GM23338 (cell line): ENCODE results near the gene KIAA1755. TPM values are rescaled to one million over a fixed set of nuclear protein-coding genes. Genes with fewer than 3 reads are reported as not detected.

Experiments
- ATAC-seq: fragments of 200-7000 bp; cut with Tn5 transposase; 3 replicates; pipeline ENCODE4 v1.9.1; 2020
- DNase-seq: peaks from one replicate; pipeline ENCODE4 v3.0.0-alpha.2; 2015; ENCODE audit warnings: low spot score
- H2AFZ ChIP-seq: fragments of 200-600 bp; sonication (generic); 2 replicates; pipeline ENCODE4 v1.8.0; 2016; ENCODE audit warnings: antibody characterized with exemption, mild to moderate bottlenecking, moderate library complexity
- H3F3A ChIP-seq: fragments of 200-600 bp; sonication (generic); replicated peaks from 2 replicates; pipeline ENCODE4 v1.8.0; 2017; ENCODE audit warnings: antibody characterized with exemption, mixed run types, low read depth
- H3K27ac ChIP-seq: fragments of 200-600 bp; sonication (generic); 2 replicates; pipeline ENCODE4 v1.6.1; 2016; ENCODE audit warnings: low read depth
- H3K27me3 ChIP-seq: fragments of 200-600 bp; sonication (generic); 2 replicates; pipeline ENCODE4 v1.8.0; 2016; ENCODE audit warnings: mild to moderate bottlenecking, mixed run types, moderate library complexity; ENCODE audit not compliant: insufficient read depth
- H3K36me3 ChIP-seq: fragments of 200-600 bp; sonication (generic); 2 replicates; pipeline ENCODE4 v1.8.0; 2016; ENCODE audit warnings: mild to moderate bottlenecking; ENCODE audit not compliant: insufficient read depth
- H3K4me1 ChIP-seq: fragments of 200-600 bp; sonication (generic); 2 replicates; pipeline ENCODE4 v1.8.0; 2016; ENCODE audit warnings: mild to moderate bottlenecking, moderate library complexity; ENCODE audit not compliant: insufficient read depth
- H3K4me2 ChIP-seq: fragments of 200-600 bp; sonication (generic); 2 replicates; pipeline ENCODE4 v1.7.1; 2017; ENCODE audit warnings: mixed run types
- H3K4me3 ChIP-seq: fragments of 200-600 bp; sonication (generic); 2 replicates; pipeline ENCODE4 v1.6.1; 2016; ENCODE audit warnings: mixed run types
- H3K79me2 ChIP-seq: fragments of 200-600 bp; sonication (generic); replicated peaks from 2 replicates; pipeline ENCODE4 v1.8.0; 2017; ENCODE audit warnings: mild to moderate bottlenecking; ENCODE audit not compliant: insufficient read depth
- H3K9me2 ChIP-seq: fragments of 200-600 bp; sonication (generic); 2 replicates; pipeline ENCODE4 v1.8.0; 2017; ENCODE audit not compliant: insufficient read depth
- H4K20me1 ChIP-seq: fragments of 200-600 bp; sonication (generic); replicated peaks from 2 replicates; pipeline ENCODE4 v1.8.0; 2017; ENCODE audit warnings: mild to moderate bottlenecking; ENCODE audit not compliant: insufficient read depth
- H3K27ac Mint-ChIP-seq: 2 replicates; pipeline ENCODE4 v1.8.0; 2020; ENCODE audit warnings: inconsistent platforms, mild to moderate bottlenecking, moderate library complexity, mixed read lengths
- H3K27me3 Mint-ChIP-seq: 3 replicates; pipeline ENCODE4 v1.8.0; 2022; ENCODE audit warnings: low read depth, mild to moderate bottlenecking, moderate library complexity, mixed read lengths, inconsistent platforms; ENCODE audit not compliant: insufficient read depth, poor library complexity
- H3K36me3 Mint-ChIP-seq: 3 replicates; pipeline ENCODE4 v1.8.0; 2021; ENCODE audit warnings: low read depth, mild to moderate bottlenecking, inconsistent platforms, moderate library complexity, mixed read lengths
- H3K4me1 Mint-ChIP-seq: 3 replicates; pipeline ENCODE4 v1.8.0; 2020; ENCODE audit warnings: mild to moderate bottlenecking, inconsistent platforms, mixed read lengths
- H3K4me3 Mint-ChIP-seq: 3 replicates; pipeline ENCODE4 v1.8.0; 2021; ENCODE audit warnings: moderate library complexity, mild to moderate bottlenecking, inconsistent platforms, mixed read lengths
- H3K9me3 Mint-ChIP-seq: 3 replicates; pipeline ENCODE4 v1.8.0; 2020; ENCODE audit warnings: moderate library complexity, mild to moderate bottlenecking, inconsistent platforms, mixed read lengths
- CREB1 ChIP-seq: fragments of 250-450 bp; sonication (Bioruptor Pico); IDR thresholded peaks from 2 replicates; pipeline ENCODE4 v1.5.0; 2020; ENCODE audit warnings: low read depth, mild to moderate bottlenecking, moderate library complexity
- EZH2 ChIP-seq: fragments of 200-600 bp; sonication (generic); IDR thresholded peaks from one replicate; pipeline ENCODE4 v1.8.0; 2017; ENCODE audit warnings: antibody characterized with exemption, mild to moderate bottlenecking, low read depth; ENCODE audit not compliant: unreplicated experiment
- EZH2phosphoT487 ChIP-seq: fragments of 200-600 bp; sonication (generic); IDR thresholded peaks from one replicate; pipeline ENCODE4 v1.8.1; 2018; ENCODE audit warnings: antibody characterized with exemption; ENCODE audit not compliant: unreplicated experiment
- JUNB ChIP-seq: IDR thresholded peaks from one replicate; pipeline ENCODE4 v1.6.1; 2016; ENCODE audit warnings: antibody characterized with exemption; ENCODE audit not compliant: unreplicated experiment
- NANOG ChIP-seq: IDR thresholded peaks from 2 replicates; pipeline ENCODE4 v1.6.1; 2016; ENCODE audit warnings: antibody characterized with exemption, borderline replicate concordance
- POLR2AphosphoS5 ChIP-seq: IDR thresholded peaks from 2 replicates; pipeline ENCODE4 v1.6.1; 2016; ENCODE audit warnings: antibody characterized with exemption, low read depth
- STAT1 ChIP-seq: IDR thresholded peaks from one replicate; pipeline ENCODE4 v1.6.1; 2016; ENCODE audit warnings: antibody characterized with exemption; ENCODE audit not compliant: unreplicated experiment
- ZNF114 ChIP-seq: fragments of 250-450 bp; sonication (Bioruptor Pico); IDR thresholded peaks from 2 replicates; pipeline ENCODE4 v1.5.0; 2020; ENCODE audit warnings: mild to moderate bottlenecking, moderate library complexity
- ZNF331 ChIP-seq: fragments of 250-450 bp; sonication (Bioruptor Pico); IDR thresholded peaks from 2 replicates; pipeline ENCODE4 v1.5.0; 2020; ENCODE audit warnings: low read depth, mild to moderate bottlenecking, moderate library complexity
- polyA plus RNA-seq: library from polyadenylated mRNA; unstranded; fragments of >200 nt; fragmentation: Nextera tagmentation; extraction: Ambion mirVana; gene quantifications from 2 replicates; pipeline ENCODE4 v1.2.1, GENCODE V29; 2016
- total RNA-seq: library from RNA; depleted of rRNA; stranded (reverse); fragments of >200 nt; shearing (Covaris generic); gene quantifications from 2 replicates; pipeline ENCODE4 v1.2.3, GENCODE V29; 2014
- TF ChIP-seq, protein P1 (sequence below): IDR thresholded peaks from one replicate; pipeline ENCODE4 v1.6.1; 2018; ENCODE audit warnings: antibody characterized with exemption; ENCODE audit not compliant: unreplicated experiment
- TF ChIP-seq, protein P2 (sequence below): fragments of 250-450 bp; sonication (Bioruptor Pico); IDR thresholded peaks from 2 replicates; pipeline ENCODE4 v1.5.0; 2020; ENCODE audit warnings: mild to moderate bottlenecking, moderate library complexity
- TF ChIP-seq, protein P3 (sequence below), 2 experiments: fragments of 200-600 bp in 1 of 2; sonication (generic) in 1 of 2; conservative IDR thresholded peaks; 2 replicates each; pipeline versions ENCODE4 v1.5.1 to v1.6.1; 2016 to 2017; ENCODE audit warnings: antibody characterized with exemption in 2 of 2, low read depth in 2 of 2, mild to moderate bottlenecking in 2 of 2, moderate library complexity in 1 of 2
- TF ChIP-seq, protein P4 (sequence below): IDR thresholded peaks from 2 replicates; pipeline ENCODE4 v1.6.1; 2016; ENCODE audit warnings: antibody characterized with exemption

The KIAA1755 gene
- total and polyA plus RNA-seq, 2 experiments from 2014 or later: 0.28 TPM; not detected in 1

DNA sequence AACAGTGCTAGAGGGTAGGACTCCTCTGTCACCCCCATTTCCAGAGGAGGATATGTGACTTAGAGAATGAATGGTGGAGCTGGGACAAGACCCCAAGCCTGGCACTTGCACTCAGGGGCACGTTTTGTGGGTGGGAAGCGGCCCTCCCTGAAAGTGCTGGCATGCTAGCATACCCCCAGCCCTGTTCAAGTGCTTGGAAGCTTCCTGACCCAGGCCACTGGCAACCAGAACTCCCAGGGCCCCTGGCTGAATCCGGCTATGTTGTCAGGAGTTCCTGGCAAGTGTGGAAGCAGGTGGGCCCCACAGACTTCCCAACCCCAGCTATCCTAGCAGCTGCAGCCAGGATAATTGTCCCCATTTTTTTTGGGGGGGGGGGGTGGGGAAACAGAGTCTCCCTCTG, 59.9 kb downstream of the KIAA1755 start:
- no peak for DNase-seq
- no peaks in the 10 kb centered on the region for H3K79me2 ChIP-seq
- H3K4me1 ChIP-seq: peaks cover 4% of the 10 kb centered on the region
- TF ChIP-seq, protein P1, sequence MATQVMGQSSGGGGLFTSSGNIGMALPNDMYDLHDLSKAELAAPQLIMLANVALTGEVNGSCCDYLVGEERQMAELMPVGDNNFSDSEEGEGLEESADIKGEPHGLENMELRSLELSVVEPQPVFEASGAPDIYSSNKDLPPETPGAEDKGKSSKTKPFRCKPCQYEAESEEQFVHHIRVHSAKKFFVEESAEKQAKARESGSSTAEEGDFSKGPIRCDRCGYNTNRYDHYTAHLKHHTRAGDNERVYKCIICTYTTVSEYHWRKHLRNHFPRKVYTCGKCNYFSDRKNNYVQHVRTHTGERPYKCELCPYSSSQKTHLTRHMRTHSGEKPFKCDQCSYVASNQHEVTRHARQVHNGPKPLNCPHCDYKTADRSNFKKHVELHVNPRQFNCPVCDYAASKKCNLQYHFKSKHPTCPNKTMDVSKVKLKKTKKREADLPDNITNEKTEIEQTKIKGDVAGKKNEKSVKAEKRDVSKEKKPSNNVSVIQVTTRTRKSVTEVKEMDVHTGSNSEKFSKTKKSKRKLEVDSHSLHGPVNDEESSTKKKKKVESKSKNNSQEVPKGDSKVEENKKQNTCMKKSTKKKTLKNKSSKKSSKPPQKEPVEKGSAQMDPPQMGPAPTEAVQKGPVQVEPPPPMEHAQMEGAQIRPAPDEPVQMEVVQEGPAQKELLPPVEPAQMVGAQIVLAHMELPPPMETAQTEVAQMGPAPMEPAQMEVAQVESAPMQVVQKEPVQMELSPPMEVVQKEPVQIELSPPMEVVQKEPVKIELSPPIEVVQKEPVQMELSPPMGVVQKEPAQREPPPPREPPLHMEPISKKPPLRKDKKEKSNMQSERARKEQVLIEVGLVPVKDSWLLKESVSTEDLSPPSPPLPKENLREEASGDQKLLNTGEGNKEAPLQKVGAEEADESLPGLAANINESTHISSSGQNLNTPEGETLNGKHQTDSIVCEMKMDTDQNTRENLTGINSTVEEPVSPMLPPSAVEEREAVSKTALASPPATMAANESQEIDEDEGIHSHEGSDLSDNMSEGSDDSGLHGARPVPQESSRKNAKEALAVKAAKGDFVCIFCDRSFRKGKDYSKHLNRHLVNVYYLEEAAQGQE: no peak
- TF ChIP-seq JUNB: no peak
- TF ChIP-seq CREB1: no peak
- TF ChIP-seq ZNF331: no peak
- no peak for TF ChIP-seq STAT1
- TF ChIP-seq, protein P2, sequence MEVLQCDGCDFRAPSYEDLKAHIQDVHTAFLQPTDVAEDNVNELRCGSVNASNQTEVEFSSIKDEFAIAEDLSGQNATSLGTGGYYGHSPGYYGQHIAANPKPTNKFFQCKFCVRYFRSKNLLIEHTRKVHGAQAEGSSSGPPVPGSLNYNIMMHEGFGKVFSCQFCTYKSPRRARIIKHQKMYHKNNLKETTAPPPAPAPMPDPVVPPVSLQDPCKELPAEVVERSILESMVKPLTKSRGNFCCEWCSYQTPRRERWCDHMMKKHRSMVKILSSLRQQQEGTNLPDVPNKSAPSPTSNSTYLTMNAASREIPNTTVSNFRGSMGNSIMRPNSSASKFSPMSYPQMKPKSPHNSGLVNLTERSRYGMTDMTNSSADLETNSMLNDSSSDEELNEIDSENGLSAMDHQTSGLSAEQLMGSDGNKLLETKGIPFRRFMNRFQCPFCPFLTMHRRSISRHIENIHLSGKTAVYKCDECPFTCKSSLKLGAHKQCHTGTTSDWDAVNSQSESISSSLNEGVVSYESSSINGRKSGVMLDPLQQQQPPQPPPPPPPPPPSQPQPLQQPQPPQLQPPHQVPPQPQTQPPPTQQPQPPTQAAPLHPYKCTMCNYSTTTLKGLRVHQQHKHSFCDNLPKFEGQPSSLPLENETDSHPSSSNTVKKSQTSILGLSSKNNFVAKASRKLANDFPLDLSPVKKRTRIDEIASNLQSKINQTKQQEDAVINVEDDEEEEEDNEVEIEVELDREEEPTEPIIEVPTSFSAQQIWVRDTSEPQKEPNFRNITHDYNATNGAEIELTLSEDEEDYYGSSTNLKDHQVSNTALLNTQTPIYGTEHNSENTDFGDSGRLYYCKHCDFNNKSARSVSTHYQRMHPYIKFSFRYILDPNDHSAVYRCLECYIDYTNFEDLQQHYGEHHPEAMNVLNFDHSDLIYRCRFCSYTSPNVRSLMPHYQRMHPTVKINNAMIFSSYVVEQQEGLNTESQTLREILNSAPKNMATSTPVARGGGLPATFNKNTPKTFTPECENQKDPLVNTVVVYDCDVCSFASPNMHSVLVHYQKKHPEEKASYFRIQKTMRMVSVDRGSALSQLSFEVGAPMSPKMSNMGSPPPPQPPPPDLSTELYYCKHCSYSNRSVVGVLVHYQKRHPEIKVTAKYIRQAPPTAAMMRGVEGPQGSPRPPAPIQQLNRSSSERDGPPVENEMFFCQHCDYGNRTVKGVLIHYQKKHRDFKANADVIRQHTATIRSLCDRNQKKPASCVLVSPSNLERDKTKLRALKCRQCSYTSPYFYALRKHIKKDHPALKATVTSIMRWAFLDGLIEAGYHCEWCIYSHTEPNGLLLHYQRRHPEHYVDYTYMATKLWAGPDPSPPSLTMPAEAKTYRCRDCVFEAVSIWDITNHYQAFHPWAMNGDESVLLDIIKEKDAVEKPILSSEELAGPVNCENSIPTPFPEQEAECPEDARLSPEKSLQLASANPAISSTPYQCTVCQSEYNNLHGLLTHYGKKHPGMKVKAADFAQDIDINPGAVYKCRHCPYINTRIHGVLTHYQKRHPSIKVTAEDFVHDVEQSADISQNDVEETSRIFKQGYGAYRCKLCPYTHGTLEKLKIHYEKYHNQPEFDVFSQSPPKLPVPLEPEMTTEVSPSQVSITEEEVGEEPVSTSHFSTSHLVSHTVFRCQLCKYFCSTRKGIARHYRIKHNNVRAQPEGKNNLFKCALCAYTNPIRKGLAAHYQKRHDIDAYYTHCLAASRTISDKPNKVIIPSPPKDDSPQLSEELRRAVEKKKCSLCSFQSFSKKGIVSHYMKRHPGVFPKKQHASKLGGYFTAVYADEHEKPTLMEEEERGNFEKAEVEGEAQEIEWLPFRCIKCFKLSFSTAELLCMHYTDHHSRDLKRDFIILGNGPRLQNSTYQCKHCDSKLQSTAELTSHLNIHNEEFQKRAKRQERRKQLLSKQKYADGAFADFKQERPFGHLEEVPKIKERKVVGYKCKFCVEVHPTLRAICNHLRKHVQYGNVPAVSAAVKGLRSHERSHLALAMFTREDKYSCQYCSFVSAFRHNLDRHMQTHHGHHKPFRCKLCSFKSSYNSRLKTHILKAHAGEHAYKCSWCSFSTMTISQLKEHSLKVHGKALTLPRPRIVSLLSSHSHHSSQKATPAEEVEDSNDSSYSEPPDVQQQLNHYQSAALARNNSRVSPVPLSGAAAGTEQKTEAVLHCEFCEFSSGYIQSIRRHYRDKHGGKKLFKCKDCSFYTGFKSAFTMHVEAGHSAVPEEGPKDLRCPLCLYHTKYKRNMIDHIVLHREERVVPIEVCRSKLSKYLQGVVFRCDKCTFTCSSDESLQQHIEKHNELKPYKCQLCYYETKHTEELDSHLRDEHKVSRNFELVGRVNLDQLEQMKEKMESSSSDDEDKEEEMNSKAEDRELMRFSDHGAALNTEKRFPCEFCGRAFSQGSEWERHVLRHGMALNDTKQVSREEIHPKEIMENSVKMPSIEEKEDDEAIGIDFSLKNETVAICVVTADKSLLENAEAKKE (CRISPR knock-in tag): no peak
- TF ChIP-seq, protein P3, sequence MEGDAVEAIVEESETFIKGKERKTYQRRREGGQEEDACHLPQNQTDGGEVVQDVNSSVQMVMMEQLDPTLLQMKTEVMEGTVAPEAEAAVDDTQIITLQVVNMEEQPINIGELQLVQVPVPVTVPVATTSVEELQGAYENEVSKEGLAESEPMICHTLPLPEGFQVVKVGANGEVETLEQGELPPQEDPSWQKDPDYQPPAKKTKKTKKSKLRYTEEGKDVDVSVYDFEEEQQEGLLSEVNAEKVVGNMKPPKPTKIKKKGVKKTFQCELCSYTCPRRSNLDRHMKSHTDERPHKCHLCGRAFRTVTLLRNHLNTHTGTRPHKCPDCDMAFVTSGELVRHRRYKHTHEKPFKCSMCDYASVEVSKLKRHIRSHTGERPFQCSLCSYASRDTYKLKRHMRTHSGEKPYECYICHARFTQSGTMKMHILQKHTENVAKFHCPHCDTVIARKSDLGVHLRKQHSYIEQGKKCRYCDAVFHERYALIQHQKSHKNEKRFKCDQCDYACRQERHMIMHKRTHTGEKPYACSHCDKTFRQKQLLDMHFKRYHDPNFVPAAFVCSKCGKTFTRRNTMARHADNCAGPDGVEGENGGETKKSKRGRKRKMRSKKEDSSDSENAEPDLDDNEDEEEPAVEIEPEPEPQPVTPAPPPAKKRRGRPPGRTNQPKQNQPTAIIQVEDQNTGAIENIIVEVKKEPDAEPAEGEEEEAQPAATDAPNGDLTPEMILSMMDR (conservative IDR thresholded peaks at IDR 0.05; ENCODE audit: low read depth in 2 of 2): no peak
- TF ChIP-seq ZNF114: no peak
- TF ChIP-seq EZH2phosphoT487: no peak
- TF ChIP-seq POLR2AphosphoS5: no peak
- no peak for TF ChIP-seq NANOG
- TF ChIP-seq, protein P4, sequence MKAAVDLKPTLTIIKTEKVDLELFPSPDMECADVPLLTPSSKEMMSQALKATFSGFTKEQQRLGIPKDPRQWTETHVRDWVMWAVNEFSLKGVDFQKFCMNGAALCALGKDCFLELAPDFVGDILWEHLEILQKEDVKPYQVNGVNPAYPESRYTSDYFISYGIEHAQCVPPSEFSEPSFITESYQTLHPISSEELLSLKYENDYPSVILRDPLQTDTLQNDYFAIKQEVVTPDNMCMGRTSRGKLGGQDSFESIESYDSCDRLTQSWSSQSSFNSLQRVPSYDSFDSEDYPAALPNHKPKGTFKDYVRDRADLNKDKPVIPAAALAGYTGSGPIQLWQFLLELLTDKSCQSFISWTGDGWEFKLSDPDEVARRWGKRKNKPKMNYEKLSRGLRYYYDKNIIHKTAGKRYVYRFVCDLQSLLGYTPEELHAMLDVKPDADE: no peak
- no peak for TF ChIP-seq EZH2
- H3K27ac ChIP-seq: no peak overlapping the region
- peaks cover 2% of the 10 kb centered on the region; the same call in 1 of the 3 replicates for H3K9me3 Mint-ChIP-seq
- no peaks in the 10 kb centered on the region for H3K9me2 ChIP-seq
- no peak for ATAC-seq
- H2AFZ ChIP-seq: no peak overlapping the region
- no peak overlapping the region for H3K27ac Mint-ChIP-seq
- H3K36me3 Mint-ChIP-seq: no peaks in the 10 kb centered on the region
- no peaks in the 10 kb centered on the region for H3F3A ChIP-seq
- no peak overlapping the region for H3K4me2 ChIP-seq
- H4K20me1 ChIP-seq: no peaks in the 10 kb centered on the region
- H3K27me3 ChIP-seq: no peaks in the 10 kb centered on the region
- no peaks in the 10 kb centered on the region for H3K36me3 ChIP-seq
- H3K27me3 Mint-ChIP-seq: peaks cover 3% of the 10 kb centered on the region
- no peak overlapping the region for H3K4me3 ChIP-seq
- H3K4me1 Mint-ChIP-seq: 0 out of 3 replicates have a peak, but pooled peaks cover 4% of the 10 kb centered on the region
- H3K4me3 Mint-ChIP-seq: no peak overlapping the region
